Gastrocnemius medialis (tissue), 4 donors: ENCODE measurements around the gene UBQLN4. TPM values are rescaled to one million over a fixed set of nuclear protein-coding genes. Genes with fewer than 3 reads are reported as not detected.

ENCODE experiments used
- ATAC-seq, 2 donors: fragments of 150-250 bp; one replicate each; pipeline ENCODE4 v1.9.1; 2016
- DNase-seq, 2 donors: peaks; one replicate each; pipeline ENCODE4 v3.0.0-alpha.2; 2019
- H3K27ac ChIP-seq, 4 donors: fragments of 200-600 bp; sonication (generic); 1 replicate in 1 of 4; 2 replicates in 3 of 4; pipeline ENCODE4 v1.5.1; 2016 to 2018; ENCODE audit warnings: mild to moderate bottlenecking in 2 of 4, moderate library complexity in 1 of 4
- H3K27me3 ChIP-seq, 3 donors: fragments of 200-600 bp; sonication (generic) in 2 of 3; 1 replicate in 1 of 3; 2 replicates in 2 of 3; pipeline versions ENCODE4 v1.5.1 to v1.6.0; 2016 to 2019; ENCODE audit warnings: mild to moderate bottlenecking in 1 of 3, moderate library complexity in 1 of 3
- H3K36me3 ChIP-seq, 2 donors: fragments of 200-600 bp; sonication (generic) in 1 of 2; one replicate each; pipeline ENCODE4 v1.5.1; 2017 to 2018
- H3K4me1 ChIP-seq, 2 donors: fragments of 200-600 bp; sonication (generic) in 1 of 2; one replicate each; pipeline ENCODE4 v1.5.1; 2016 to 2017; ENCODE audit warnings: mild to moderate bottlenecking in 2 of 2
- H3K4me3 ChIP-seq, 4 donors: fragments of 200-600 bp; sonication (generic) in 3 of 4; 1 replicate in 1 of 4; 2 replicates in 3 of 4; pipeline ENCODE4 v1.5.1; 2016 to 2019; ENCODE audit warnings: mild to moderate bottlenecking in 2 of 4
- H3K9me3 ChIP-seq, 3 donors: fragments of 200-600 bp; sonication (generic) in 2 of 3; 1 replicate in 1 of 3; 2 replicates in 2 of 3; pipeline ENCODE4 v1.5.1; 2016 to 2019
- CTCF ChIP-seq, 5 experiments: fragments of 450-650 bp in 3 of 5; fragments of 200-600 bp in 2 of 5; sonication (generic) in 2 of 5; IDR thresholded peaks in 4 of 5; conservative IDR thresholded peaks in 1 of 5; 1 replicate in 4 of 5; 2 replicates in 1 of 5; pipeline ENCODE4 v1.5.1; 2016 to 2019; ENCODE audit warnings: antibody characterized with exemption in 5 of 5, mild to moderate bottlenecking in 3 of 5, moderate library complexity in 3 of 5
- POLR2A ChIP-seq, 2 donors: fragments of 450-650 bp; IDR thresholded peaks; one replicate each; pipeline ENCODE4 v1.6.1; 2017; ENCODE audit warnings: antibody characterized with exemption in 2 of 2, mild to moderate bottlenecking in 2 of 2, moderate library complexity in 2 of 2
- in situ Hi-C, 4 donors: fragments of 200-750 bp; cut with MboI; loops; one replicate each; pipeline versions ENCODE4 v1.15.0 to v1.8.0; 2017; ENCODE audit warnings: low sequenced_read_pairs in 4 of 4
- intact Hi-C: fragments of 100-400 bp; cut with DNase I; formaldehyde crosslinking; loops from one replicate; pipeline ENCODE4 v1.15.1; 2023; ENCODE audit warnings: low total_unique reads
- total RNA-seq, 4 donors: library from RNA; depleted of rRNA; stranded (reverse); fragments of >200 nt; gene quantifications; one replicate each; pipeline versions ENCODE4 v1.1.0 to v1.2.3, GENCODE V29; 2016

Gene UBQLN4
- total RNA-seq, 4 donors from 2014 or later = 42.3 to 60.1 (median 46.0) TPM

DNA sequence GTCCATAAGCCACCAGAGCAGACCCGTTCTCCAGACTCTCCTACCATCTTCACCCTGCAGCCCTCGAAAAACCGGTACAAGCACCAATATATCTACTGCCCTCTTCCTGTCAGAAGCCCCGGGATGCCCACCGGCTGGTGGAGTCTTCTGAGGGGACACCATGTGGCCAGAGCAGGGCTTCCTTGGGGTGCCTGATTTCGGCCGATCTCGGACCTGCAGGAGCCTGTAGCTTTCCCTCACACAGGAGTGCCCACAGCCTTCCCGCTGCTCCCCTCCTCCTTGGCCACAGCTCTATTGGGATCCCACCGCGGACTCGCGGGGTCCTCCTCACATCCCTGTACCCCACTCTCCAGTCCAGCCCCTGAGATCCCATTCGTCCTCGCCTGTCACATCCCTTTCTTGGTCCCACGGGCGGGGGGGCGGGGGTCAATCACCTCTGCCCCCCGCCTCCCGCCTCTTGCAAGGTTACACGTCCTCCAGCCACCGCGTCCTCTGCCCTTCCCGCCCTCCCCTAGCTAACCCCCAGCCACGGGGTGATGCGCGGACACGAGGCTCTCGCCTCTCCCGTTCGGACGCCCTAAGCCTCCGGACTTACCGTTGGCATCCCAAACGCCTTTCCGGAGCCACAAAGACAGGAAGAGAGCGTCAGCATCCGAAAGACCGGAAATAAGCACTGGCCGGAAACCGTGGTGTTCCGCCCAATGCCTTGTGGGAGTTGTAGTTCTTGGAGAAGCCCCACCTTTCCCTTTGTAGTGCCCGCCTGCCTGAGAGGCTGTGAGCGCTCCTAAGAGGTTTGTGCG is 33.1 kb downstream of the UBQLN4 start, which contains the start of gene SSR2:
SSR2 (minus strand) TSS at position 659 of the 800 bp plus-strand sequence. CDS start 784 bp downstream, outside the sequence.
- in situ Hi-C loops = no loop called here
- peak; percentile 86 to 87 for DNase-seq
- Histone ChIP-seq H3K27me3 (no peaks in the 10 kb centered on the region), H3K9me3 (no peaks in the 10 kb centered on the region), H3K27ac (peak within 1 kb of the TSS; percentile 86 to 90 (median 88)), H3K4me3 (peak within 1 kb of the TSS; percentile 72 to 94 (median 91)), H3K4me1 (peaks cover 8 to 10% of the 10 kb centered on the region in 2 donors), H3K36me3 (peaks cover 0 to 36% of the 10 kb centered on the region in 2 donors)
- ATAC-seq = peak; percentile 100
- intact Hi-C loops = loop anchor here (1.0 kb wide), 1 partner anchor 34 kb away; the partner anchor contains the start of gene LAMTOR2
- peak in 1 of 2 donors; percentile 39 for TF ChIP-seq POLR2A (IDR thresholded peaks at IDR 0.05)
- no peak for TF ChIP-seq CTCF (IDR thresholded peaks at IDR 0.05 in 4 of 5, conservative IDR thresholded peaks at IDR 0.05 in 1 of 5)

GRCh38 chr1:156019946-156020292 is 33.7 kb downstream of the UBQLN4 start:
- in situ Hi-C loops = no loop called here
- H3K27ac ChIP-seq = peak overlapping the region; percentile 86 to 90 (median 88)
- H3K27me3 ChIP-seq = no peaks in the 10 kb centered on the region
- ATAC-seq = no peak
- TF ChIP-seq CTCF (IDR thresholded peaks at IDR 0.05 in 4 of 5, conservative IDR thresholded peaks at IDR 0.05 in 1 of 5) (no peak), POLR2A (IDR thresholded peaks at IDR 0.05) (no peak)
- H3K36me3 ChIP-seq = peaks cover 0 to 38% of the 10 kb centered on the region in 2 donors
- H3K4me3 ChIP-seq = peak overlapping the region; percentile 72 to 94 (median 91)
- H3K4me1 ChIP-seq = peaks cover 8 to 10% of the 10 kb centered on the region in 2 donors
- no peaks in the 10 kb centered on the region for H3K9me3 ChIP-seq
- intact Hi-C loops = loop anchor here (1.0 kb wide), 1 partner anchor 34 kb away; the partner anchor contains the start of gene LAMTOR2
- DNase-seq = no peak

DNA sequence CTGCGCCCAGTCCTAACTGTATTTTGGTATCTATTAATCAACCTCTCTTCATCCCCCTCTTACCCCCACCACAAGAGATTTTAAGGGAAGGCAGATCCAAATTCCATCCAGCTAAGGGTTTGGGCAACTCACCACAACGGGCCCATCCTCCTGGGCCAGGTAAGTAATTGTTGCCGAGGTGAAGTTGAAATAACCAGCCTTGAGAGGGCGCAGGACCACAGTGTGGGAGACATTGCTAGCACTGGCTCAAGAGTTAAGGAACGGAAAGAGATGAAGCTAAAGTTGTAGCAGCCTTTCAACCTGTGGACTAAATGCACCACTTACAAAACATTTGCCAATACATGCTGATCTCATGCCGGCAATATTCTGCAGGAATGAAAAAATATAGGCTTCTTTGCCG is 38.8 kb downstream of the UBQLN4 start:
- DNase-seq = no peak
- peaks cover 3 to 5% of the 10 kb centered on the region in 2 donors for H3K4me1 ChIP-seq
- H3K4me3 ChIP-seq = no peak overlapping the region
- TF ChIP-seq CTCF (IDR thresholded peaks at IDR 0.05 in 4 of 5, conservative IDR thresholded peaks at IDR 0.05 in 1 of 5) (no peak), POLR2A (IDR thresholded peaks at IDR 0.05) (no peak)
- H3K27ac ChIP-seq = no peak overlapping the region
- H3K27me3 ChIP-seq = no peaks in the 10 kb centered on the region
- no peaks in the 10 kb centered on the region for H3K9me3 ChIP-seq
- H3K36me3 ChIP-seq = peaks cover 3 to 89% of the 10 kb centered on the region in 2 donors
- intact Hi-C loops (no loop called here), in situ Hi-C loops (no loop called here)
- ATAC-seq = no peak

DNA sequence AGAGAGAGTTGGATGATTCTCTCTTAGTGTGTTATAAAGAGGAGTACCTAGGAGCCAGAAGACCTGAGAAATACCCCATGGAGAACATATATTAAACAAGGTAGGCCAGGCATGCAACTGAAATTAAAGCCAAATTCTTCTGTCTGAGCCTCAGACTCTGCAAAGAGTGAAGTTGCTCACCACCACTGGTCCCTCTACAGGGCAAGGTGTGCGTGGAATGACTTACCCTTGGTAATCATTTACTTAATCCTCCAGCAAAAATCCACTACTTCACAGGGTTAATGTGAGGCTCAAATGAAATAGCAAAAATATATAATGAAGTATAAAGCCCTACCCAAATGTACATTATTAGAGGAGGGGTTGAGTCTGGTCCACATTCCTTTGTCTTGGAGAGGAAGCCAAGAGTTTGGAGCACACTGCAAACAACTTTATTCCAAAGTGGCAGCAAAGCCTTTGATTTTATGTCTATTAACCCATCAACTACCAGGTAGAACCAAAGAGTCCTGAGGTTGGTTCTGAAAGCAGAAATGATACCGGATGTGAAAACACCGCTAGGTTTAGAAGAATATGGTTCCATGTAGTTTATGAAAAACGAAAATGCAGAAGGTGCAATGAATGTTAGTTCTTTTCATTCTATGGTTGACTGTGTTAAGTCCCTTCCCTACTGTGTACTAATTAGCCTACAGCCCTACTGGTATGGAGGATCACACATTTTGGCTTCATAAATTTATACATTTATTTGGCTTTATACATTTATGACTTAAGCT is 41.4 kb downstream of the UBQLN4 start:
- no peaks in the 10 kb centered on the region for H3K9me3 ChIP-seq
- H3K4me1 ChIP-seq = peaks cover 0 to 6% of the 10 kb centered on the region in 2 donors
- ATAC-seq = no peak
- H3K4me3 ChIP-seq = no peak overlapping the region
- peaks cover 3 to 85% of the 10 kb centered on the region in 2 donors for H3K36me3 ChIP-seq
- no peak for DNase-seq
- no peak overlapping the region for H3K27ac ChIP-seq
- in situ Hi-C loops = no loop called here
- intact Hi-C loops = no loop called here
- H3K27me3 ChIP-seq = no peaks in the 10 kb centered on the region
- TF ChIP-seq POLR2A (IDR thresholded peaks at IDR 0.05) (no peak), CTCF (IDR thresholded peaks at IDR 0.05 in 4 of 5, conservative IDR thresholded peaks at IDR 0.05 in 1 of 5) (no peak)
